ENCODE measurements around the gene S100A6.

DNA sequence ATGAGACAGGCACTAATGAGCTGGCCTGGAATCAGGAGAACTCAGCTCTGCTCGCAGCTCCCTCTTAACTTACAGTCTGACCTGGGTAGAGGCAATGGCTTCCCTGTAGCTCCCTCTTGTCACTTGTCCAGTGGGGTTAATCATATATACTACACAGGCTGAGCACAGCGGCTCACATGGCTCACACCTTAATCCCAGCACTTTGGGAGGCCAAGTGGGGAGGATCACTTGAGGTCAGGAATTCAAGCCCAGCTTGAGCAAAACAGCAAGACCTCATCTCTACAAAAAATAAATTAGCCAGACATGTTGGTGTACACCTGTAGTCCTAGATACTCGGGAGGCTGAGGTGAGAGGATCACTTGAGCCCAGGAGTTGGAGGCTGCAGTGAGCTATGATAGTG is 4.2 kb downstream of the S100A6 start:
- TF ChIP-seq POLR2A (IDR thresholded peaks at IDR 0.05) (no peak), EP300 (IDR thresholded peaks at IDR 0.05) (no peak), POLR2AphosphoS5 (IDR thresholded peaks at IDR 0.05) (no peak)
- TF ChIP-seq, protein P1, sequence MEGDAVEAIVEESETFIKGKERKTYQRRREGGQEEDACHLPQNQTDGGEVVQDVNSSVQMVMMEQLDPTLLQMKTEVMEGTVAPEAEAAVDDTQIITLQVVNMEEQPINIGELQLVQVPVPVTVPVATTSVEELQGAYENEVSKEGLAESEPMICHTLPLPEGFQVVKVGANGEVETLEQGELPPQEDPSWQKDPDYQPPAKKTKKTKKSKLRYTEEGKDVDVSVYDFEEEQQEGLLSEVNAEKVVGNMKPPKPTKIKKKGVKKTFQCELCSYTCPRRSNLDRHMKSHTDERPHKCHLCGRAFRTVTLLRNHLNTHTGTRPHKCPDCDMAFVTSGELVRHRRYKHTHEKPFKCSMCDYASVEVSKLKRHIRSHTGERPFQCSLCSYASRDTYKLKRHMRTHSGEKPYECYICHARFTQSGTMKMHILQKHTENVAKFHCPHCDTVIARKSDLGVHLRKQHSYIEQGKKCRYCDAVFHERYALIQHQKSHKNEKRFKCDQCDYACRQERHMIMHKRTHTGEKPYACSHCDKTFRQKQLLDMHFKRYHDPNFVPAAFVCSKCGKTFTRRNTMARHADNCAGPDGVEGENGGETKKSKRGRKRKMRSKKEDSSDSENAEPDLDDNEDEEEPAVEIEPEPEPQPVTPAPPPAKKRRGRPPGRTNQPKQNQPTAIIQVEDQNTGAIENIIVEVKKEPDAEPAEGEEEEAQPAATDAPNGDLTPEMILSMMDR (IDR thresholded peaks at IDR 0.05), result no peak

Data from gastroesophageal sphincter (tissue), 3 donors.